Endothelial cell of umbilical vein (primary cell): ENCODE results near the gene DOP1B. TPM values are rescaled to one million over a fixed set of nuclear protein-coding genes. Genes with fewer than 3 reads are reported as not detected.
"Not testable (repeated sequence)": the region's sequence is repeated elsewhere in the genome, so short reads cannot be mapped to it uniquely, and the experiment has no call there.

Source experiments
- BruUV-seq: library from RNA; stranded (reverse); fragments of 400-500 nt; replicated peaks from 2 replicates; lab custom pipeline; 2021; lab: Mats Ljungman, UMichigan
- CTCF ChIA-PET: fragments of 300-600, 350-600 bp; sonication (Branson Sonifier 250); formaldehyde crosslinking; loops from one replicate; lab custom pipeline; 2021; ENCODE audit warnings: antibody characterized with exemption, inconsistent platforms; lab: Charles Lee
- POLR2A ChIA-PET: fragments of 300-600, 350-600 bp; sonication (Branson Sonifier 250); formaldehyde crosslinking; loops from one replicate; lab custom pipeline; 2021; ENCODE audit warnings: antibody characterized with exemption, inconsistent platforms; lab: Charles Lee
- DNase-seq: peaks from one replicate; pipeline ENCODE4 v3.0.0-alpha.2; 2011; ENCODE audit warnings: low read depth, low spot score
- FAIRE-seq: peaks from 2 replicates; lab custom pipeline; 2011; peaks lifted over from hg19 to GRCh38; lab: Jason Lieb, UNC
- H2AFZ ChIP-seq: 2 replicates; pipeline ENCODE4 v1.6.0; 2012; ENCODE audit warnings: low read depth, low read length, control low read depth, inconsistent platforms
- H3K27ac ChIP-seq: 2 replicates; pipeline ENCODE4 v1.5.1; 2011; ENCODE audit warnings: low read depth, mild to moderate bottlenecking, control low read depth, low read length, moderate library complexity; ENCODE audit not compliant: insufficient read depth
- H3K27me3 ChIP-seq, 2 experiments: 2 replicates each; pipeline versions ENCODE4 v1.6.0 to v1.6.1; 2011; ENCODE audit warnings: low read length in 2 of 2, mixed read lengths in 1 of 2; ENCODE audit not compliant: control insufficient read depth in 2 of 2, insufficient read depth in 2 of 2
- H3K36me3 ChIP-seq, 2 experiments: 2 replicates in 1 of 2; 3 replicates in 1 of 2; pipeline ENCODE4 v1.5.1; 2011; ENCODE audit warnings: low read length in 2 of 2, mild to moderate bottlenecking in 1 of 2, moderate library complexity in 1 of 2; ENCODE audit not compliant: control insufficient read depth in 2 of 2, insufficient read depth in 2 of 2; ENCODE audit errors: extremely low read depth in 1 of 2
- H3K4me1 ChIP-seq: 3 replicates; pipeline ENCODE4 v1.5.1; 2011; ENCODE audit warnings: mild to moderate bottlenecking, low read length; ENCODE audit not compliant: control insufficient read depth, insufficient read depth; ENCODE audit errors: extremely low read depth
- H3K4me2 ChIP-seq: 2 replicates; pipeline ENCODE4 v1.6.1; 2011; ENCODE audit warnings: low read length, control low read depth, mixed read lengths; ENCODE audit not compliant: insufficient read depth
- H3K4me3 ChIP-seq, 3 experiments: fragments of 200-600 bp in 1 of 3; sonication (generic), shearing (Covaris generic) in 1 of 3; replicated peaks in 1 of 3; 2 replicates each; pipeline ENCODE4 v1.5.1; 2011 to 2016; ENCODE audit warnings: control low read depth in 3 of 3, low read length in 3 of 3, mild to moderate bottlenecking in 2 of 3, inconsistent platforms in 1 of 3, low read depth in 1 of 3, moderate library complexity in 1 of 3; ENCODE audit not compliant: insufficient read depth in 1 of 3
- H3K79me2 ChIP-seq: 2 replicates; pipeline ENCODE4 v1.6.0; 2012; ENCODE audit warnings: low read length, inconsistent platforms; ENCODE audit not compliant: control insufficient read depth, insufficient read depth
- H3K9ac ChIP-seq: replicated peaks from 2 replicates; pipeline ENCODE3; 2011; ENCODE audit warnings: low read length, control low read depth; ENCODE audit not compliant: insufficient read depth; ENCODE audit errors: extremely low read depth
- H3K9me1 ChIP-seq: replicated peaks from 3 replicates; pipeline ENCODE4 v1.6.0; 2011; ENCODE audit warnings: mild to moderate bottlenecking, low read length; ENCODE audit not compliant: control insufficient read depth, insufficient read depth; ENCODE audit errors: extremely low read depth
- H3K9me3 ChIP-seq: replicated peaks from 2 replicates; pipeline ENCODE4 v1.5.1; 2012; ENCODE audit warnings: low read length, inconsistent platforms; ENCODE audit not compliant: control insufficient read depth, insufficient read depth
- H4K20me1 ChIP-seq: replicated peaks from 2 replicates; pipeline ENCODE3; 2011; ENCODE audit warnings: mild to moderate bottlenecking, low read length; ENCODE audit not compliant: control insufficient read depth, insufficient read depth; ENCODE audit errors: extremely low read depth
- FOS ChIP-seq: IDR thresholded peaks from 2 replicates; pipeline ENCODE4 v1.6.1; 2011; ENCODE audit warnings: mild to moderate bottlenecking, low read length, moderate library complexity, borderline replicate concordance; ENCODE audit not compliant: insufficient read depth
- JUN ChIP-seq: IDR thresholded peaks from 2 replicates; pipeline ENCODE4 v1.6.1; 2011; ENCODE audit warnings: borderline replicate concordance, low read depth; ENCODE audit not compliant: insufficient read length, insufficient read depth
- MYC ChIP-seq: IDR thresholded peaks from one replicate; pipeline ENCODE4 v1.6.1; 2011; ENCODE audit warnings: mild to moderate bottlenecking, low read depth, low read length
- POLR2A ChIP-seq: IDR thresholded peaks from 2 replicates; pipeline ENCODE4 v1.6.1; 2012; ENCODE audit warnings: low read depth, mild to moderate bottlenecking, control low read depth, low read length
- POLR2AphosphoS5 ChIP-seq: IDR thresholded peaks from 2 replicates; pipeline ENCODE4 v1.6.1; 2012; ENCODE audit warnings: low read depth, mild to moderate bottlenecking, control low read depth, low read length, moderate library complexity; ENCODE audit not compliant: insufficient read depth
- dilution Hi-C: fragments of 300-500 bp; cut with MboI; formaldehyde crosslinking; loops from one replicate; pipeline ENCODE4 v1.15.0; 2019; ENCODE audit warnings: low sequenced_read_pairs; ENCODE audit not compliant: extremely low pct_ligation_motif_present
- intact Hi-C: fragments of 100-400 bp; cut with micrococcal nuclease; formaldehyde crosslinking; loops from one replicate; pipeline ENCODE4 v1.10.0; 2022
- polyA plus RNA-seq, 4 experiments: library from polyadenylated mRNA; depleted of rRNA in 3 of 4; stranded (reverse) in 3 of 4; unstranded in 1 of 4; fragments of >200 nt; gene quantifications; 2 replicates each; pipeline versions ENCODE4 v1.2.1 to v1.2.3, GENCODE V29; 2011 to 2012; ENCODE audit warnings: missing spikeins in 1 of 4
- total RNA-seq: library from RNA; stranded (reverse); gene quantifications from 2 replicates; pipeline ENCODE4 v1.2.3, GENCODE V29; 2021
- TF ChIP-seq, protein P1 (sequence below), 2 donors: IDR thresholded peaks; 1 replicate in 1 of 2; 2 replicates in 1 of 2; pipeline ENCODE4 v1.5.1; 2011; ENCODE audit warnings: low read length in 2 of 2, mild to moderate bottlenecking in 2 of 2, moderate library complexity in 2 of 2, control low read depth in 1 of 2, inconsistent platforms in 1 of 2, low read depth in 1 of 2; ENCODE audit not compliant: insufficient read depth in 1 of 2; ENCODE audit errors: extremely low read depth in 1 of 2

DOP1B gene
- total and polyA plus RNA-seq, 2 donors (not counting 3 experiments of a cell fraction or from before 2014, with no cell fraction given) = 3.7 to 9.9 TPM

DNA sequence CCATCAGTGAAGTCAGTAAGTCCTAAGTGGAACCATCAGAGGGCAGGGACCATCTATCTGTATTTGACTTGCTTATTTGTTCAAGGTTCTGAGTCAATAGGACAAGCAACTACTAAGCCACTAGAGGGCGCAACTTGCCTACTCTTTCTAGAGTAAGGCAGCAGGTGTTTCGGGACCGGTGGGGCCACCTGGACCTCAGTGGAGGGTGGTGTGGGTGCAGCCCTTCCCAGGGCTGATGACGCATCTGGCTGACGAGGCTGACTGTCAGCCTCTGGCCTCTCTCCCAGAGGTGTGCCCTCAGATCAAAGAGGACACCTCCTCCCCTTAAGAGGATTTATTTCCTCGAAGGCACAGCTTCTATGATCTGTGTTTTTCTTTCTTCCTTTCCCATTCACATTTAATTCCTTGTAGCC, 15.1 kb upstream of the DOP1B start:
- Histone ChIP-seq H3K79me2 (peaks cover 4% of the 10 kb centered on the region), H3K27ac (no peak overlapping the region), H3K9ac (no peak overlapping the region), H3K4me2 (no peak overlapping the region), H3K27me3 (no peaks in the 10 kb centered on the region), H3K9me1 (no peaks in the 10 kb centered on the region), H2AFZ (no peak overlapping the region), H3K36me3 (no peaks in the 10 kb centered on the region), H3K4me1 (peaks cover under 1% of the 10 kb centered on the region), H3K4me3 (no peak overlapping the region), H3K9me3 (no peaks in the 10 kb centered on the region), H4K20me1 (no peaks in the 10 kb centered on the region)
- CTCF ChIA-PET = interaction anchor here (0.5 to 7.6 kb wide), 7 partner anchors 69 to 203 kb away, joined by 3 to 41 read pairs (median 3); no protein-coding TSS in a partner anchor
- FAIRE-seq (peak; percentile 86), DNase-seq (peak; percentile 80)
- dilution Hi-C loops (no loop called here), intact Hi-C loops (loop anchor here (1.0 to 5.0 kb wide), 2 partner anchors 190 to 236 kb away; no protein-coding TSS in a partner anchor)
- POLR2A ChIA-PET = no interaction called here
- no TSS peak for BruUV-seq
- no peak for TF ChIP-seq MYC
- TF ChIP-seq, protein P1, sequence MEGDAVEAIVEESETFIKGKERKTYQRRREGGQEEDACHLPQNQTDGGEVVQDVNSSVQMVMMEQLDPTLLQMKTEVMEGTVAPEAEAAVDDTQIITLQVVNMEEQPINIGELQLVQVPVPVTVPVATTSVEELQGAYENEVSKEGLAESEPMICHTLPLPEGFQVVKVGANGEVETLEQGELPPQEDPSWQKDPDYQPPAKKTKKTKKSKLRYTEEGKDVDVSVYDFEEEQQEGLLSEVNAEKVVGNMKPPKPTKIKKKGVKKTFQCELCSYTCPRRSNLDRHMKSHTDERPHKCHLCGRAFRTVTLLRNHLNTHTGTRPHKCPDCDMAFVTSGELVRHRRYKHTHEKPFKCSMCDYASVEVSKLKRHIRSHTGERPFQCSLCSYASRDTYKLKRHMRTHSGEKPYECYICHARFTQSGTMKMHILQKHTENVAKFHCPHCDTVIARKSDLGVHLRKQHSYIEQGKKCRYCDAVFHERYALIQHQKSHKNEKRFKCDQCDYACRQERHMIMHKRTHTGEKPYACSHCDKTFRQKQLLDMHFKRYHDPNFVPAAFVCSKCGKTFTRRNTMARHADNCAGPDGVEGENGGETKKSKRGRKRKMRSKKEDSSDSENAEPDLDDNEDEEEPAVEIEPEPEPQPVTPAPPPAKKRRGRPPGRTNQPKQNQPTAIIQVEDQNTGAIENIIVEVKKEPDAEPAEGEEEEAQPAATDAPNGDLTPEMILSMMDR (IDR thresholded peaks at IDR 0.05; ENCODE audit: extremely low read depth in 1 of 2, insufficient read depth in 1 of 2, low read depth in 1 of 2, low read length in 2 of 2) = peak; percentile 76 to 77
- no peak for TF ChIP-seq POLR2A
- no peak for TF ChIP-seq POLR2AphosphoS5
- TF ChIP-seq JUN = no peak
- no peak for TF ChIP-seq FOS

DNA sequence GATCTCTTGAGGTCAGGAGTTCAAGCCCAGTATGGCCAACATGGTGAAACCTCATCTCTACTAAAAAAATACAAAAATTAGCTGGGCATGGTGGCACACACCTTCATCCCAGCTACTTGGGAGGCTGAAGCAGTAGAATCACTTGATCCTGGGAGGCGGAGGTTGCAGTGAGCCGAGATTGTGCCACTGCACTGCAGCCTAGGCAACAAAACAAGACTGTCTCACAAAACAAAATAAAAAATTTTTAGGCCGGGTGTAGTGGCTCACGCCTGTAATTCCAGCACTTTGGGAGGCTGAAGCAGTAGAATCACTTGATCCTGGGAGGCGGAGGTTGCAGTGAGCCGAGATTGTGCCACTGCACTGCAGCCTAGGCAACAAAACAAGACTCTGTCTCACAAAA, 12.4 kb upstream of the DOP1B start:
- FAIRE-seq, DNase-seq, H3K27me3 ChIP-seq, H3K4me3 ChIP-seq, H3K27ac ChIP-seq, H4K20me1 ChIP-seq, H3K79me2 ChIP-seq, H3K4me1 ChIP-seq, dilution Hi-C loops, BruUV-seq, H2AFZ ChIP-seq, H3K36me3 ChIP-seq, H3K9me3 ChIP-seq, POLR2A ChIA-PET, H3K4me2 ChIP-seq, H3K9me1 ChIP-seq, H3K9ac ChIP-seq: not testable (repeated sequence)
- intact Hi-C loops = loop anchor here (5.0 kb wide), 1 partner anchor 233 kb away; no protein-coding TSS in a partner anchor
- CTCF ChIA-PET = interaction anchor here (4.1 kb wide), 1 partner anchor 66 kb away, joined by 31 read pairs; no protein-coding TSS in a partner anchor
